CD4-positive, alpha-beta T cell treated with Interleukin-17A for 1 hour (primary cell): ENCODE data around the gene BLOC1S4.
"Not testable (repeated sequence)": the region's sequence is repeated elsewhere in the genome, so short reads cannot be mapped to it uniquely, and the experiment has no call there.

Experiments
- DNase-seq: peaks from one replicate; pipeline ENCODE4 v3.0.0-alpha.2; 2020

BLOC1S4 gene

GRCh38 chr4:6719611-6720179 lies 3.7 kb downstream of the BLOC1S4 start:
- no peak for DNase-seq

DNA sequence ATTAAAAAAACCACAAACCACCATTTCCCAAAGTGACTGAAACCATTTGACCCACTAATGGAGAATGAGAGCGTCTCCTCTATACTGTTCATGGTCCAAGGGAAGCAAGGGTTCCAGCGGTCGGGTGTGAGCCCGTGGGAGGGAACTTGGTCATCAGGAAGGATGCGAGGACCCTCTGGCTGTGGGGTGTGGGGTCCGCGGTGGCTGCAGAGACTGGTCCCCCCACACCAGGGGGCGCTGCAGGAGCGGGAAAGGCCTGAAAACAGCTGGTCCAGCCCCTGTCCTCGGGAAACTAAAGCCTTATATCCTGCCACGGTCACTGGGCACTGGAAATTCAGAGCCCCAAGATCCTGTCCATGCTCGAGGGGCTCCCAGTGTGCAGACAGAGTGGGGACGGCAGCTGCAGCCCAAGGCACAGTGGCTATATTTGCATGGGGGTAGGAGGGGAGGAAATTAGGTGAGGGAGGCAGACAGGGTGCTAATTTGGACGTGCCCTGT lies 4.3 kb downstream of the BLOC1S4 start:
- peak; percentile 79 for DNase-seq

- DNase-seq = no peak
Observed at GRCh38 chr4:6721121-6721520, 5.1 kb downstream of the BLOC1S4 start.

GRCh38 chr4:6722891-6723290 lies 6.9 kb downstream of the BLOC1S4 start:
- no peak for DNase-seq

DNA sequence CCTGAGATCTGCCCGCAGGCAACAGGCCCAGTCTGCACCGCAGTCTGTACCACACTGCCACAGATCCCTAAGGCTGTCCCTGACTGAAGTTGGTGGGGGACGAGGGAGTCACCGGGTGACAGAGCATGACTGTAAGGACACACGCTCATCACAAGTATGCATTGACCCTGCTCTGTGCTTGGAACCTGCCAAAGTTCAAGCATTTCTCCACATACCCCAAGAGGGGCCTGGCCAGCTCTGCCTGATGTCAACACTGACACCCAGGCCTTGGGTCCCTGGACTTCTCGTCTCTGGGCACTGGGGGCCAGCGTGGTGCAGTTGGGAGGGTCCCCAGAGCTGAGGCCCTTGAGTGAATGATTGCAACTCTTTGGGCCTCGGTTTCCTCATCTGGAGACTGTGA lies 7.9 kb downstream of the BLOC1S4 start:
- no peak for DNase-seq

GRCh38 chr4:6724421-6725111 lies 8.6 kb downstream of the BLOC1S4 start:
- DNase-seq = no peak

- not testable (repeated sequence) for DNase-seq
Observed at GRCh38 chr4:6725427-6725961, 9.5 kb downstream of the BLOC1S4 start.

DNA sequence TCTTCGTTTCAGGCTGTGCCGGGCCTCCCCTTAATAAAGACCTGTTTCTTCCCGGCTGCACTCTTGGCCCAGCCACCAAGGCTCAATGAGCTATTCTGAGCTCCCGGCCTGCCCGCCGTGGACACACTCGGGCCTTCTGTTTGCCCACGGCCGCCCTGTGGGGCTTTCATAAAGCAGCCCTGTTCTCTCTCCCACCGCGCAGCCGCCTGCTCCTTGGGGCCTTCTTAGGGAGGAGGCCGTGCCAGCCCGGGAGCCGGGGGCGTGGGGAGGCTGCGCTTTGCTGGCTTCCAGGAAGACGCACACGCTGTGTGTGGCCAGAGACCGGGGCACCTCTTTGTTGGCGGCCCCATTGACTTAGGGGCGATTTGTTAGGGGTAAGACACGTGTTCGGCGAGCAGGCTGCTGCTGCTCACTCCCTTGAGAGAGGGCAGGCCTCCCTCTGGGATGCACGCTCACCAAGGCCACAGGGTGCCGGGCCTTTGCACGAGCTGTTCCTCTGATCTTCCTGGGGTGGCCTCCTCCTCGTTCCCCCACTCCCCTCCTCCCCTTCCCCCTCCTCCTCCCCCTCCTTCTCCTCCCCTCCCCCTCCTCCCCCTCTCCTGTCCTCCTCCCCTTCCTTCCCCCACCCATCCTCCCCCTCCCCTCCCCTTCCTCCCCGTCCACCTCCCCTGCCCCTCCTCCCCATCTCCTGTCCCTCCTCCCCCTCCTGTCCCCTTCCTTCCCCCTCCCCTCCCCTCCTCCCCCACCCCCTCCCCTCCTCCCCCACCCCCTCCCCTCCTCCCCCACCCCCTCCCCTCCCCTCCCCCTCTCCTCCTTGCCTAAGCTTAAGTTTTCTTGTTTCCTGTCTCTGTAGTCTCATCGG lies 11.3 kb downstream of the BLOC1S4 start:
- DNase-seq = no peak

DNA sequence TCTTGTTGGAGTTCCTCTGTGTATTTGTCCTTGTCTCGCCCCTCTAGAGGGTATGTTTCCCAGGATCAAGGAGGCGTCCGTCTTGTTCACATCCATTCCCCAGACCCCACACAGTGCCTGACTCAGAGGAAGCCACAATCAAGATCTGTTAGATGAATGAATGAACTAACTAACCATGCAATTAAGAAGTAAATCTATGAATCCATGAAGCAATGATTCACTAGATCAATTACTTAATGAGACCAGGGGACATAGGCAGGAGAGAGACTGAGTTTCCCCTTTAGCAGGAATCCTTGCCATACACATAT lies 11.9 kb downstream of the BLOC1S4 start:
- no peak for DNase-seq

DNA sequence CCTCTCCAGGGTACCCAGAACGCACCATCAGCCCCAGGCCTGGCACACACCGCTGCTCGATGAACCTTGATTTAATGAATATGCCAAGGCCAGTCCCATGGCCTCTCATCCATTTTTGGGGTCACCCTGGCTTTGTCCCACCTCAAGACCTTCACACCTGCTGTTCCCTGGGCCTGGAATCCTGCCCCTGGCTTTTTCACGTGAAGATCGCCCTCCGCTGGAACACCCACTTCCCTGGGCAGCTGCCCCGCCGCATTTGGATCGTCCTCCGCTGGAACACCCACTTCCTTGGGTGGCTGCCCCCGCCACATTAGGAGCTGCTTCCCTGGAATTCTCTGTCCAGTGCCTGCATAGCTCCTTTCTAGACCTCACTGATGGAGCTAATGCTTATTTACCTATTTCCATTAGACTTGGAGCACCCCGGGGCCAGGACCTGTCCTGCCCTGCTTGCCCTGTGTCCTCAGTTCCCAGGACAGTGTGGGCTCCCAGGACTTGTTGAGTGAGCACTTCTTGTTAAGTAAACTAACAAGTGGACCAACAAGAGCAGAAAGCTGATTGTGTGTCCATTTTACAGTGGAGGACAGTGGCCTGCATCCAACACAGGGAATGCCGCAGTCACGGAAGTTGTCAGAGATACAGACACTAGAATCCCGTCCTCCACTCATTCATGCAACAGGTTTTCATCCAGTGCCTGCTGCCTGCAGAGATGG lies 12.5 kb downstream of the BLOC1S4 start:
- DNase-seq = no peak

- DNase-seq = no peak
Observed at GRCh38 chr4:6730603-6731317, 14.8 kb downstream of the BLOC1S4 start.

DNA sequence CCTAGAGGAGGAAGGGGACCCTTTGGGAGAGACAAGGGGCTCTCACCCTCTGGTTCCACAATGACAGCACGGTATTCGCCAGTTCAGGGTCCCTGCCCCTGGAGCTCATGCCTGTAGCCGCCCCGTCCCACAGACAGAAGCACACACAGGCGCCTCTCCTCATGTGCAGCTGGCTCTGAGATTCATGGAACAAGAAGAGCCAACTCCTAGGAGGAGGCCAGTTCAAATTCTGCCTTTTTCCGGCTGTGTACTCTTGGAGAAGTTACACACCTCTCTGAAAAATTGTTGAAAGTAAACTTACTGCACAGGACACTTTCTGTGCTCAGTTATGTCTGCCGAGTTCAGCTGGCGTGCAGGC lies 15.3 kb downstream of the BLOC1S4 start:
- no peak for DNase-seq

- DNase-seq = no peak
Observed at GRCh38 chr4:6731780-6732179, 15.8 kb downstream of the BLOC1S4 start.

- DNase-seq = no peak
Observed at GRCh38 chr4:6732441-6733357, 16.7 kb downstream of the BLOC1S4 start.

DNA sequence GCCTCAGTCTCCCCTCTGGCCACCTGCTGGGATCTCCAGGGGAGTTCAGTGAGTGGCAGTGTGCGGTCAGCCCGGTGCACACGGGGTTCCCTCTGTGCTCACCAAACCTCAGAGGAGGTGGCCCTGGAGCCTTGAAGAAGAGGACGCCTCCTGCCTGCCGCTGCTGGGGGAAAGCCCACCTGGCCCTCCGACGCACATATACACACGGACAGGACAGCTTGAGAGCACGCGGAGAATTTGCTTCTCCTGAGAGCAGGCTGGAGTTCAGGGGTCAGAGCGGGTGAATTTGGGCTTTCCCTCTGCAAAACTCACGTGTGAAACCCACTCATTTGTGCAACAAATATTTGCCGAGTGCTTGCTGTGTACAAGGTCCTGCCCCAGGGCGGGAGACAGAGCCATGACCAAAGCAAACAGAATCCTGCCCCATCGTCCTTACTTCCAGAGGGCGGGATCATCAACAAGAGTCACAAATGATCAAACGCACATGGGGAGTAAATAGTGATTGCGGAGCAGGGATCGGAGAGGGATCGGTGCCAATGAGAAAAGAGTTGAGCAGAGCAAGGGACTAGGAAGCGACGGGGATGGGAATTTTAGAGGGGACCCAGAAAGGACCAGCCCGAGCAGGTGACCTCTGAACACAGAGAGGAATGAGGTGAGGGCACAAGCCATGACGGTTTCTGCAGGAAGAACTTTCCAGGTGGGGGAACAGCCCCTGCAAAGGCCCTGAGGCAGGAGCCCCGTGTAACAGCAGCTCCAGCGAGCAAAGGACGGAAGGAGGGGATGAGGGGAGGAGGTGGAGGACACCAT lies 17.6 kb downstream of the BLOC1S4 start:
- no peak for DNase-seq

GRCh38 chr4:6734165-6734786 lies 18.3 kb downstream of the BLOC1S4 start:
- no peak for DNase-seq

DNA sequence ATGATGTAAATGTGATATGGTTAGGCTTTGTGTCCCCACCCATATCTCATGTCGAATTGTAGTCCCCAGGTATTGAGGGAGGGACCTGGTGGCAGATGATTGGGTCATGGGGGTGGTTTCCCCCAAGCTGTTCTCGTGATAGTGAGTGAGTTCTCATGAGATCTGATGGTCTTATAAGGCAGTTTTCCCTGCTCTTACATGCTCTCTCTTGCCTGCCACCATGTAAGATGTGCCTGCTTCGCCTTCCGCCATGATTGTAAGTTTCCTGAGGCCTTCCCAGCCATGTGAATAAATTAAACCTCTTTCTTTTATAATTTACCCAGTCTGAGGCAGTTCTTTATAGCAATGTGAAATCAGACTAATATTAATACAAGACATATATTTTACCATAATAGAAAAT lies 23.9 kb downstream of the BLOC1S4 start:
- DNase-seq = no peak

DNA sequence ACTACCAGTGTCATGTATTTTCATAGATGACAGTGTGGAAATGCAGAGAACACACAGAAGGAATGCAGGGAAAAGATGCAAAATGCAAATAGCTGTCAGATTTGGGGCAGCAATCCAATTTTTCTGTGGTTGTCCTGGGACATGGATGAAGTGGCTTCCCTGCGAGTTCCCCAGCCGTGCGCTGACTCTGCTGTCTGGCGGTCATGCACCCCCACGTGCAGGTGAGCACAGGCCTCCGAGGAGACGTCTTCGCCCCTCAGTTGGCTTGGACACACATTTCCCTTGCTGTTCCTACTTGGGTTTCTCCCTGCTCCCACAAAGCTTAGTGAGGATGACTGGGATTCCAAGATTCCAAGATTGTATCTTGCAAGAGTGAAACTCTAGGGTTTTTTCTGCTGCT lies 24.4 kb downstream of the BLOC1S4 start:
- DNase-seq = no peak

GRCh38 chr4:6742507-6742906 lies 26.5 kb downstream of the BLOC1S4 start:
- no peak for DNase-seq

DNA sequence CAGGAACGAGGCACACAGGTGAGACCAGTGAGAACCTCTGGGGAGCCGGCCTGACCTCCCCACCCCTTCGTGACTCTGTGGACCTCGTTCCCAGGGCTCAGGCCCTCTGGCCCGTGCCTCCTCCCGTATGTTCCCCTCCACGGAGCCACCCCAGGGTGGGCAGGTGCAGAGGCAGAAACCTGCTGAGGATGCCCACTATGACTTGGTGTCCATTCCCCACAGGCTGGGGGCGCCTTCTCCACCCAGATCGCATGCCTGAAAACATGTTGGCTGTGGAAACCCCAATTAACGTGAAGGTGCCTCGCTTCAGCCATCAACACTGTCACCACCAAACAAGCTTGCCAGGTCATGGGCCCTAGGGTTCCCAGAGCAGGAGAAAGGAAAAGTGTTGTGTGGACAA lies 27.0 kb downstream of the BLOC1S4 start:
- no peak for DNase-seq
